GM21737 (cell line): ENCODE results near the gene TNKS2.

ENCODE experiments used
- ATAC-seq: cut with Tn5 transposase; IDR thresholded peaks from one replicate; pipeline ENCODE4 v1.9.1; 2021; ENCODE audit warnings: mild to moderate bottlenecking, moderate library complexity; ENCODE audit not compliant: unreplicated experiment

Gene TNKS2

GRCh38 chr10:91907914-91908336, 109.7 kb downstream of the TNKS2 start:
- no peak for ATAC-seq

GRCh38 chr10:91908337-91909116, 110.3 kb downstream of the TNKS2 start:
- peak; percentile 83 for ATAC-seq

GRCh38 chr10:91909117-91909677, 111.0 kb downstream of the TNKS2 start, which contains the start of gene FGFBP3:
FGFBP3 (minus strand) TSS chr10:91909486; CDS start chr10:91908969, 517 bp downstream.
- ATAC-seq, result no peak

DNA sequence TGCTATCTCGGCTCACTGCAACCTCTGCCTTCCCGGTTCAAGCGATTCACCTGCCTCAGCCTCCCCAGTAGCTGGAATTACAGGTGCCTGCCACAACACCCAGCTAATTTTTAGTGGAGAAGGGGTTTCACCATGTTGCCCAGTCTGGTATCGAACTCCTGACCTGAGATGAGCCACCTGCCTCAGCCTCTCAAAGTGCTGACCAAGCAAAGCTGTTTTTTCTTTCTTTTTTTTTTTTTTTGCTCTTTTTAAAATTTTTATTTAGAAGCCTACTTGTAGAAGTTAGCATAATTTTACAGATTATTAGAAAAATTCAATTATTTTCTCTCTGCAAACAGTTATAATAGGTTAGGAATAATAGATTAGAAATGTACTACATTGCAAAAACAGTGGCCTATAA, 112.2 kb downstream of the TNKS2 start:
- no peak for ATAC-seq
